Ovary (tissue), 10 donors: ENCODE measurements around the gene CLCNKB. TPM values are rescaled to one million over a fixed set of nuclear protein-coding genes. Genes with fewer than 3 reads are reported as not detected.

Source experiments
- DNase-seq, 5 donors: peaks; one replicate each; pipeline ENCODE4 v3.0.0-alpha.2; 2019 to 2020
- H3K27ac ChIP-seq, 2 donors: fragments of 200-600 bp; one replicate each; pipeline versions ENCODE4 v1.5.1 to v1.8.0; 2019 to 2022
- H3K27me3 ChIP-seq: fragments of 200-600 bp; one replicate; pipeline ENCODE4 v1.8.0; 2022
- H3K36me3 ChIP-seq: fragments of 200-600 bp; sonication (generic); one replicate; pipeline ENCODE4 v1.5.1; 2019
- H3K4me1 ChIP-seq: one replicate; pipeline ENCODE4 v1.8.1; 2013; ENCODE audit warnings: mild to moderate bottlenecking, moderate library complexity; ENCODE audit not compliant: insufficient read depth
- H3K4me3 ChIP-seq: fragments of 200-600 bp; sonication (generic); one replicate; pipeline ENCODE4 v1.5.1; 2017
- H3K9me3 ChIP-seq, 2 donors: fragments of 200-600 bp in 1 of 2; sonication (generic) in 1 of 2; one replicate each; pipeline versions ENCODE4 v1.5.1 to v1.8.1; 2013 to 2019; ENCODE audit warnings: mild to moderate bottlenecking in 1 of 2, moderate library complexity in 1 of 2
- CTCF ChIP-seq, 3 donors: fragments of 450-650 bp in 2 of 3; fragments of 200-600 bp in 1 of 3; IDR thresholded peaks; one replicate each; pipeline versions ENCODE4 v1.5.1 to v1.8.0; 2016 to 2022; ENCODE audit warnings: antibody characterized with exemption in 3 of 3, mild to moderate bottlenecking in 1 of 3
- EP300 ChIP-seq: sonication (generic); formaldehyde crosslinking; IDR thresholded peaks from one replicate; pipeline ENCODE4 v1.6.1; 2017; ENCODE audit warnings: antibody characterized with exemption
- POLR2A ChIP-seq: fragments of 450-650 bp; IDR thresholded peaks from one replicate; pipeline ENCODE4 v1.6.1; 2017; ENCODE audit warnings: antibody characterized with exemption, mild to moderate bottlenecking, moderate library complexity
- WGBS, 3 donors: extraction: QIAGEN DNeasy Blood & Tissue Kit in 1 of 3; methylation state at CpG; one replicate each; pipeline versions ENCODE4 v1.1.5 to v1.1.7; 2013 to 2017; 5-methylcytosine and 5-hydroxymethylcytosine counted together
- intact Hi-C, 4 donors: fragments of 100-400 bp; cut with DNase I; formaldehyde crosslinking; loops; one replicate each; pipeline versions ENCODE4 v1.11.0 to v1.15.1; 2022 to 2023
- long read RNA-seq, 3 donors: library from polyadenylated mRNA in 2 of 3; unstranded in 2 of 3; transcript quantifications; one replicate each; pipeline ENCODE4 v2.0.0 and lab custom pipeline, GENCODE V29; 2021 to 2026
- polyA plus RNA-seq, 2 donors: library from polyadenylated mRNA; stranded (reverse); fragments of 200-250 nt in 1 of 2; fragments of 350-450 nt in 1 of 2; fragmentation: Illumina TruSeq in 1 of 2; extraction: RNeasy Lipid Tissue Mini Kit (QIAGEN cat#74804) in 1 of 2; gene quantifications; one replicate each; pipeline ENCODE4 v1.2.3, GENCODE V29; 2013 to 2014
- total RNA-seq, 7 donors: library from RNA; depleted of rRNA in 2 of 7; stranded (reverse); fragments of >200 nt in 2 of 7; fragmentation: NEBNext Ultra II Directional in 3 of 7; extraction: Animal tissue kit (Norgen Biotek cat#: 25700) in 3 of 7; gene quantifications; one replicate each; pipeline versions ENCODE4 v1.1.0 to v1.2.4, GENCODE V29; 2016 to 2023
- donor health status: DM: no; HTN: no; CAD: no; lungs with moderate emphysema.
- donor health status: DM: no; HTN: no; CAD: no.
- donor health status: Bipolar disorder and iron deficiency.
- donor health status: DM: yes; HTN: yes; CAD: no.
- donor health status: DM: no; HTN: no; CAD: no.
- donor health status: DM: yes; HTN: yes; CAD: no.

The CLCNKB gene
- total RNA-seq (1 to 10 TPM in 4 of 7 donors, under 1 TPM in 2, not detected in 1; 0.82 to 8.2 (median 1.9) TPM), polyA plus RNA-seq (under 1 TPM; 0.18 to 0.42 TPM)
- long read RNA-seq, donor 1, partial matches to known transcripts = 1 of 3 reads
- long read RNA-seq, donor 1, other reads (novel, unspliced or antisense) = 2 of 3 reads
- long read RNA-seq, donor 2 = 0 reads
- long read RNA-seq, donor 3, partial matches to known transcripts = 5 of 7 reads
- long read RNA-seq, donor 3, other reads (novel, unspliced or antisense) = 1 of 7 reads

GRCh38 chr1:16043521-16043920 is at the start of gene CLCNKB:
CLCNKB (plus strand) TSS chr1:16043782; CDS start chr1:16044493, 711 bp downstream.
- WGBS, 3 donors = 20 to 35% (median 24%) methylated on average over 7 of the region's 7 CpGs
- H3K27me3 ChIP-seq = no peaks in the 10 kb centered on the region
- DNase-seq = peak in 3 of 5 donors; percentile 64 to 72 (median 67)
- intact Hi-C loops = no loop called here
- no peak within 1 kb of the TSS for H3K4me3 ChIP-seq
- TF ChIP-seq CTCF (IDR thresholded peaks at IDR 0.05) = no peak
- TF ChIP-seq EP300 = no peak
- TF ChIP-seq POLR2A = no peak
- no peaks in the 10 kb centered on the region for H3K36me3 ChIP-seq
- H3K27ac ChIP-seq = peak within 1 kb of the TSS in 1 of 2 donors; percentile 71
- no peaks in the 10 kb centered on the region for H3K4me1 ChIP-seq
- no peaks in the 10 kb centered on the region for H3K9me3 ChIP-seq

GRCh38 chr1:15994081-15994480 is 49.5 kb upstream of the CLCNKB start:
- Histone ChIP-seq H3K4me1 (no peaks in the 10 kb centered on the region), H3K27me3 (no peaks in the 10 kb centered on the region), H3K9me3 (no peaks in the 10 kb centered on the region), H3K27ac (no peak overlapping the region), H3K4me3 (no peak overlapping the region), H3K36me3 (no peaks in the 10 kb centered on the region)
- intact Hi-C loops = loop anchor here in 3 of 4 donors (5.0 to 10.0 kb wide), 3 partner anchors 177 to 199 kb away; partner anchors contain the start of gene UQCRHL (in 1 of the 3)
- 90 to 95% (median 93%) methylated on average over 10 of the region's 10 CpGs for WGBS, 3 donors
- TF ChIP-seq CTCF (IDR thresholded peaks at IDR 0.05) = no peak
- TF ChIP-seq POLR2A = no peak
- no peak for TF ChIP-seq EP300
- DNase-seq = no peak

GRCh38 chr1:15994590-15995351 is 48.8 kb upstream of the CLCNKB start:
- H3K36me3 ChIP-seq = no peaks in the 10 kb centered on the region
- H3K27ac ChIP-seq = no peak overlapping the region
- 55 to 64% (median 58%) methylated on average over 11 of the region's 11 CpGs for WGBS, 3 donors
- DNase-seq = peak; percentile 57 to 71 (median 68)
- no peaks in the 10 kb centered on the region for H3K27me3 ChIP-seq
- no peak for TF ChIP-seq POLR2A
- TF ChIP-seq EP300 = no peak
- peak; percentile 23 to 88 (median 80) for TF ChIP-seq CTCF (IDR thresholded peaks at IDR 0.05)
- H3K4me1 ChIP-seq = no peaks in the 10 kb centered on the region
- H3K9me3 ChIP-seq = no peaks in the 10 kb centered on the region
- intact Hi-C loops = loop anchor here in 3 of 4 donors (5.0 to 10.0 kb wide), 3 partner anchors 177 to 200 kb away; partner anchors contain the start of gene UQCRHL (in 1 of the 3)
- H3K4me3 ChIP-seq = no peak overlapping the region

GRCh38 chr1:15997076-15997585 is 46.5 kb upstream of the CLCNKB start:
- no peak for DNase-seq
- H3K9me3 ChIP-seq = no peaks in the 10 kb centered on the region
- H3K27ac ChIP-seq = no peak overlapping the region
- no peaks in the 10 kb centered on the region for H3K27me3 ChIP-seq
- no peaks in the 10 kb centered on the region for H3K36me3 ChIP-seq
- no peaks in the 10 kb centered on the region for H3K4me1 ChIP-seq
- TF ChIP-seq POLR2A (no peak), EP300 (no peak), CTCF (IDR thresholded peaks at IDR 0.05) (no peak)
- WGBS, 3 donors = 77 to 79% (median 78%) methylated on average over 8 to 9 of the region's 9 CpGs
- H3K4me3 ChIP-seq = no peak overlapping the region
- intact Hi-C loops = loop anchor here in 2 of 4 donors (10.0 kb wide), 2 partner anchors 192 to 202 kb away; partner anchors contain the start of gene UQCRHL (in 1 of the 2)
